ENCODE data around the gene PPP1R9A.

- TF ChIP-seq CTCF (IDR thresholded peaks at IDR 0.05; ENCODE audit: borderline replicate concordance, extremely low read depth, low read length, poor library complexity, severe bottlenecking) (no peak), EZH2 (IDR thresholded peaks at IDR 0.05; ENCODE audit: borderline replicate concordance, low read depth, low read length, severe bottlenecking) (no peak)
Observed at GRCh38 chr7:95089414-95090315, 182.3 kb downstream of the PPP1R9A start.
